ENCODE results near the gene CWC25. TPM values are rescaled to one million over a fixed set of nuclear protein-coding genes. Genes with fewer than 3 reads are reported as not detected.
A peak's percentile ranks its signal among the peaks of the same experiment; 100 is the strongest.

CWC25 gene
- total RNA-seq (2014; rRNA removed; shearing (Covaris generic)): 10.6 and 12.3 TPM in 2 replicates

DNA sequence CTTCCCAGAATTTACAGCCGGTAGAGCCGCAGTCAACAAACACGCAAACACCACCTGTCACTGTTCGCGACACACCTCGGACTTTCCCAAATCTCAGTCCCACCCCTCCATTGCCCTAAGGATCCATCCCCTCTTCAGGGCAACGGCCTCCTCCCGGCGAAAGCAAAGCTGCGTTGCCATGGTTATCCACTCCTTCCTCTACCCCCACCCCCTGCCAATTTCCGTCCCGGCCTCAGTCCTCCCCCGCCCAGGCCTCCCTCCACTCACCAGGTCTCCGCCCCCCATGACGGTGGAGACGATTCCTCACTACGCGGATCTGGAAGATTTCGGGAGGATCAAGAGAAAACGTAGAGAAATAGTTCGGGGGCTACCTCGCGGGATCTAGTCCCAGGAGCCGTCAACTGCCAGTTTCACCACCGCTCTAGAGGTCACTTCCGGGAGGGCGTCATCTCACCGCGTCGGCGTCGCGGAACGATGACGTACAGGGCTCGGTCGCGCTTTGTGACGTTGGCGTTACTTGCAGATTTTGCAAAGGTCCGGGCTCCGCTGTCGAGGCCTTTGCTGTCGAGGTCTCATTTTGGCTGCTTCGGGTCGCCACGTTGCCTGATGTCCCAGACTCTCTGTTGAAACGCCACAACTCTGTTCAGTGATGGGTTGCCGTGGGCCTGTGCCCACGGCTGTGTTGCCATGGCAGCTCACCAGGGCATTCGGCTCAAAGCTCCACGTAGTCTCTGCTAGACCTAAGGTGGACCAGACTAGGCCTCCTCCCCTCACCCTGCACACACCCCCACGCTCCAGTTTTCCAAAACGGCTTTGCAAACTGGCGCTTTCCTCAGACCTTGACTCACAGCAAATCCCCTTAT is at the start of gene CWC25:
Gene CWC25, minus strand, starts transcription at position 423 of the 863 bp plus-strand sequence. Its CDS starts 138 bp downstream, at position 285.
- no peaks in the 10 kb centered on the region for H3K27me3 ChIP-seq
- H3K36me3 ChIP-seq: peaks cover 6% of the 10 kb centered on the region; the same call in 1 of the 2 replicates
- peak within 1 kb of the TSS; percentile 75 for H3K4me3 ChIP-seq
- H3K9me3 ChIP-seq (replicated peaks): no peaks in the 10 kb centered on the region
- DNase-seq: peak; percentile 89 to 95
- H3K4me1 ChIP-seq: peaks cover 10% of the 10 kb centered on the region; the same call in 1 of the 2 replicates
- peak within 1 kb of the TSS; percentile 98 for H3K27ac ChIP-seq

DNA sequence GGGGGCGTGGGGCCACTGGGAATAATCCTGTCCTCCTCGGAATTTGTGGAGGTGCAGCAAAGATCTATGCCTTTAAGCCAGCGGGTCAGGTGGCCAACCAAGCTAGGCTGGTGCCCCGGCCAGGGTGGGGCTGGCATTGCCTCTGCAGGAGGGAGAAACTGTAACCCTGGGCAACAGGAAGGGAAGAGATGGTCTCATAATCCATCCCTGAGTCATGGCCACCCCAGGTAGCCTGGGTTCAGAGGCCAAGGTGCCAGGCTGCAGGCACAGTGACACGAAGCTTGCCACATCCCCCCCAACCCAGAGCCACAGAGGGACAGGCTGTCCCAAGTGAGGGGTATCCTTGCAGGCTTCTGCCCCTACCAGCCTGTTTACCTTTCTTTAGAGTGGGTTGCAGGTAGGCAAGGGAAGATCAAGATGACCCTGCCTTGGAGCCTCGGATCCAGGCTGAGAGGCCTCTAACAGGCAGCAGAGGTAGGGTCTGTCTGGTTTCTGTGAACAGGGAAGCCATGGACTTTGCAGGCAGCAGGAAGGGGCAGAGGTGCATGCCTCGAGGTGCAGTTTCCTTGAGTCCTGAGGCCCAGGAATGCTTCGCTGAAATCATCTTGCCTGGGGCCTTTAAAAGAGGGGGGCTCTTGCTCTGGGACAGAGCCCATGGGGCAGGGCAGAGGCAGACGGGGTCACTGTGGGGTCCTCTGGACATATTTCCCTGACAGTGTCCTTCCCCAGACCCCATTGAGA is 48.7 kb upstream of the CWC25 start:
- peaks cover 7% of the 10 kb centered on the region; the same call in 1 of the 2 replicates for H3K4me1 ChIP-seq
- no peaks in the 10 kb centered on the region for H3K27me3 ChIP-seq
- no peak overlapping the region for H3K27ac ChIP-seq
- no peak overlapping the region for H3K4me3 ChIP-seq
- no peaks in the 10 kb centered on the region for H3K9me3 ChIP-seq (replicated peaks)
- no peaks in the 10 kb centered on the region for H3K36me3 ChIP-seq
- no peak for DNase-seq

DNA sequence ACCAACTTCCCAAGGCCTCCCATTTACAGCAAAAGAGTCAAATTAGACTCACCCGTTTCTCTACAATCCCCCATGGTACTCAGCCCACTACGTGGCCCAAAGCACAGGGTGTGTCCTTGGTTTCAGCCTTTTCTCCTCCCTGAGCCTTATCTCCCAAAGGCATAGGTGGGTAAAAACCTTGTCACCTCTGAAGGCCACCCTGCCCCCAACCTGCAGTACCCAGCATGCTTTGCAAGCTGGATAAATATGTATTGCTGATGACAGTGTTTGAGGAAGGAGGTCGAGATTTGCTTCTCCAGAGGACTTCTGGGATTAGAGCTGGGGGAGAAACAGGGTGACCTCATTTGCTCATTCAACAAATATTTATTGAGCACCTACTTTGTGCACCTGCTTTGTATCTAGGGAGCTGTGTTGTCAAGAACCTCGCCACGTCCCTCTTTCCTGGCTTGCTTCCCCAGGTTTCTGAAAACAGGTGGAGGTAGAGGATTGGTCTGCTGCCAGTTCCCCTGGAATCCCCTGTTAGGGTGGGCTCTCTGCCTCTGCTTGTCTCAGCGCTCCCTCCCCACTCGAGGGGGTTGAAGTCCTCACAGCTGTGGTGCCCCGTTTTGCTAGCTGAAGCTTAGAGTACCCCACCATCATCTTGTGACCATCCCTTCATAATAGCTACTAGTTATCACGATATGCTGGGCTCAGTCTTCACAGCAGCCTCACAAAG is 47.7 kb upstream of the CWC25 start:
- no peak overlapping the region for H3K4me3 ChIP-seq
- no peaks in the 10 kb centered on the region for H3K27me3 ChIP-seq
- H3K4me1 ChIP-seq: peaks cover 7% of the 10 kb centered on the region; the same call in 1 of the 2 replicates
- no peak overlapping the region for H3K27ac ChIP-seq
- no peak for DNase-seq
- H3K36me3 ChIP-seq: no peaks in the 10 kb centered on the region
- no peaks in the 10 kb centered on the region for H3K9me3 ChIP-seq (replicated peaks)

DNA sequence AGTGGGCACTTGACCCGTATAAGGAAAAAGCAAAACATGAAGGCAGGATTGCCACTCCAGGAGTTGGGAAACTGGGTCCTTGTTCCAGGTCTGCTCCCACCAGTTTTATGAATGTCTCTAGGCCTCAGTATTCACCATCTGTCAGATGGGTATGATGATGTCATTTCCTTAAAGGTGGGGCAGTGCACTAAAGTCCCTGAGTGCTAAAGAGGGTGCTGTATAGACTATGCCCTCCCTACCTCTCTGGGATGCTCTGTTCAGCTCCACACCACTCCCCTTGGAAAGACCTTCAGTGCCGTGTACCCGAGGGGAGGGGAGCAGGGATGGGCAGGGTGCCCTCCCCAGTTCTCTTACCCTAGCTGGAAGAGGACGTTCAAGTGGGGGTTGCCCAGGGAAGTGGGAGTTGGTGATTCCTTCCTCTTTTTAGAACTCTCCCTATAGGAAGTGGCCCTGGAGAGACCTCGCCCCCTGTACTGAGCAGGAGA is 46.9 kb upstream of the CWC25 start:
- Histone ChIP-seq H3K4me1 (peaks cover 7% of the 10 kb centered on the region; the same call in 1 of the 2 replicates), H3K36me3 (no peaks in the 10 kb centered on the region)
- no peak for DNase-seq

DNA sequence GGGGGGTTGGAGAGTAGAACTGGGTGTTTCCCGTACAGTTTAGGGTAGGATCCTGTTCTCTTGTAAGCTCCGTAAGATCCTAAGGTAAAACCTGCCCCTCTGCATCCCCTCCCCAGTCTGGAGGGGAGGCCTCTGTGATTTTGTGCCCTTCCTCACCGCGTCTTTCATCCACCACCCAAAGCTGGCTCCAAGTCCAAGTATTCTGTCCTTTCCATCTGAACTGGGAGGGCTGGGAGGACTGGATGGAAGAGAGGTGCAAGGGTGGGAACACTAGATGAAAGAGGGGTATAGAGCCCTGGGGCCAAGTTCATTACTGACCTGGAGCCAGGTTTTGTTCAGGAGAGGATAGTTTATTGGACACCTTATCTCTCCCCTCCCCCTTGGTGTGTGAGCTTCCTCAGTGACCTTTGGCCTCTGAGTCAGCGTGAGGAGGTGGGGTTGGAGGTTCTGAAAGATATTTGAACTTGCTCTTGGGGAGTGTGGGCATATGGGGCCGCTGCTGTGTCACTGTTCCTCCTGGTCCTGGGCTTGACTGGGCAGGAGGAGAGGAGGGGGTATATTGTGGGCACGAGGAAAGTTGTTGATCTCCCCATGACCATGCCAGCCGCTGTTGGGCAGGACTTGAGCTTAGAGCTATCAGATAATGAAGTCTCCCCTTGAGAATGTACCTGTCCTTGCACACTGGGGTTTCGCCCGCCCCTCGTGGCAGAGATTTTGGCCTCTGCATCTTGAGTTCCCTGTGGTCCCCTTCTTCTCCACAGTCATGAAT is 46.3 kb upstream of the CWC25 start:
- Histone ChIP-seq H3K36me3 (no peaks in the 10 kb centered on the region), H3K9me3 (replicated peaks) (no peaks in the 10 kb centered on the region), H3K27ac (peak overlapping the region; percentile 36; the same call in 1 of the 2 replicates), H3K4me1 (peaks cover 7% of the 10 kb centered on the region; the same call in 1 of the 2 replicates), H3K4me3 (peak overlapping the region; percentile 86), H3K27me3 (no peaks in the 10 kb centered on the region)
- peak; percentile 50 to 56 for DNase-seq

More for the DNA sequence above, 46.9 kb upstream of the CWC25 start:
- Histone ChIP-seq H3K9me3 (replicated peaks) (no peaks in the 10 kb centered on the region), H3K27ac (no peak overlapping the region), H3K27me3 (no peaks in the 10 kb centered on the region), H3K4me3 (no peak overlapping the region)

DNA sequence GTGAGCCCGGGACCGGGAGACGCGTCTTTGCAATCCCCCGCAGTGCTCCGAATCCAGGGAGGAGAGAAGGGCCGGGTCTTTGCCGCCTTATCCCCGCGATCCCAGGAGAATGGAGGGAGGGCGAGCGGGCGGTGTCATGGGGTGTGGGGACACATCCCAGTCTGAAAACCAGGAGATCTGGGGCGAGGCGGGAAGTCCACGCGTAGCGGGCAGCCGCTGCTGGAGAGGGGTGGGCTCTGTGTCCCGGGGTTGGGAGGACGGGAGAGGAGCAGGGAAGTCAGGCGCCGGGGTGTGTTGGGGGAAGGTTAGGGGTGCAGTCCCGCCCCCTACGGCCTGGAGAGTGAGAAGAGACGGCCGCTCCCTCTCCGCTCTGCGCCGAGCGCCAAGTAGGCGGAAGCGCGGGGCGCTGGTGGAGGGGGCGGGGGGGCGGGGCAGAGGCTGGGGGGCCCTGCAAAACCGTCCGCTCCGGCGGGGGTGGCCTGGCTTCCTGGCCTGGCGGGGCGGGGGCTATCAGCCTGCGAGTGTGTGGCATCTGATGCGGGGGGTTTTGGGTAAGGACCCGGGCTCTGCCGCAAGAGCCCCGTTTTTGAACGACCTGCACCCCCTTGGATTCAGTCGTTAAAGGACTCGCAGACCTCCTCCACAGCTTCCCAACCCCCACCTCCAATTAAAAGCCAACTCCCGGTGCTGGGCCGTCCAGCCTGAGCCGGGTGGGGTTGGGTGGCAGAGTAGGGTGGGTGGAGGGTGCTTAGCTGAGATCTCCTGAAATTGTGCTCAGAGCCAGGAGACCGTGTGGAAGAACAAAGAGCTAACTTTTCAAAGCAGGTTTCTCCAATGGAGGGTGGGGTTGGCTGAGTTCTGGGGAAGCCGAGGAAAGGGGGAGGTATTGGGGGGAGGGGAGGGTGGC is 45.4 kb upstream of the CWC25 start:
- no peaks in the 10 kb centered on the region for H3K27me3 ChIP-seq
- peak overlapping the region; percentile 86 for H3K4me3 ChIP-seq
- DNase-seq: peak; percentile 73 to 77
- no peaks in the 10 kb centered on the region for H3K36me3 ChIP-seq
- peaks cover 7% of the 10 kb centered on the region; the same call in 1 of the 2 replicates for H3K4me1 ChIP-seq
- H3K27ac ChIP-seq: peak overlapping the region; percentile 56
- no peaks in the 10 kb centered on the region for H3K9me3 ChIP-seq (replicated peaks)

DNA sequence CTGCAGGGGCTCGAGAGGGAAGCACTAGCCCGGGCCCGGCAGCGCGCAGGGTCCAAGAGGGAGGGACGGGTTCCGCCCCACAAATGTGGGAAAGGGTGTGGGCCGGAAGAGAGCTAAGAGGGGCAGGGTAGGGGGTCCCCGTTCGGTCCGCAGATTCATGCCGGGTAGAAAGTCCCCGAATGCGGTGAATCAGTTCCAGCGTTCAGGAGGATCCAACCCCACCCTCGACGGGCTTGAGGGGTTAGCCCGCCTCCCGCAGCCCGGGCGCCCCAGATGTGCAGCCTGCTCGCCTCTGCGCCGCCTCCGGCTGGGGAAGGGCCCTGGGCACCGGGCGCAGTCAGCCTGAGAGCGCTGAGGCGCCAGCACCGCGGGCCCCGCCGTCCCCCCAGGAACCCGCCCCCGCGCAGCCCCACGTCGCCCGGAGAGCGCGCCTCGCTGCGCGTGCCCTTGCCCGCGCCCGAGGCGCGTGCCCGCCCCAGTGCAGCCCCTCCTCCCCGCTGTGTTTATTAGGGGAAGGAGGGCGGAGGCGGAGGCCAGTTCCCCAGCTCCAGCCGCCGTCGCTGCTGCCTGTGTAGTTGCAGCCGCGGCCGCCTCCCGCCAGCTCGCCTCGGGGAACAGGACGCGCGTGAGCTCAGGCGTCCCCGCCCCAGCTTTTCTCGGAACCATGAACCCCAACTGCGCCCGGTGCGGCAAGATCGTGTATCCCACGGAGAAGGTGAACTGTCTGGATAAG is 44.6 kb upstream of the CWC25 start, which contains the start of gene LASP1:
Gene LASP1, plus strand, starts transcription at position 533 of the 733 bp plus-strand sequence. Its CDS starts 132 bp downstream, at position 665.
- peak within 1 kb of the TSS; percentile 76 for H3K27ac ChIP-seq
- H3K4me1 ChIP-seq: peaks cover 7% of the 10 kb centered on the region; the same call in 1 of the 2 replicates
- DNase-seq: peak; percentile 87 to 90
- H3K9me3 ChIP-seq (replicated peaks): no peaks in the 10 kb centered on the region
- H3K4me3 ChIP-seq: peak within 1 kb of the TSS; percentile 86
- H3K27me3 ChIP-seq: no peaks in the 10 kb centered on the region
- H3K36me3 ChIP-seq: no peaks in the 10 kb centered on the region

DNA sequence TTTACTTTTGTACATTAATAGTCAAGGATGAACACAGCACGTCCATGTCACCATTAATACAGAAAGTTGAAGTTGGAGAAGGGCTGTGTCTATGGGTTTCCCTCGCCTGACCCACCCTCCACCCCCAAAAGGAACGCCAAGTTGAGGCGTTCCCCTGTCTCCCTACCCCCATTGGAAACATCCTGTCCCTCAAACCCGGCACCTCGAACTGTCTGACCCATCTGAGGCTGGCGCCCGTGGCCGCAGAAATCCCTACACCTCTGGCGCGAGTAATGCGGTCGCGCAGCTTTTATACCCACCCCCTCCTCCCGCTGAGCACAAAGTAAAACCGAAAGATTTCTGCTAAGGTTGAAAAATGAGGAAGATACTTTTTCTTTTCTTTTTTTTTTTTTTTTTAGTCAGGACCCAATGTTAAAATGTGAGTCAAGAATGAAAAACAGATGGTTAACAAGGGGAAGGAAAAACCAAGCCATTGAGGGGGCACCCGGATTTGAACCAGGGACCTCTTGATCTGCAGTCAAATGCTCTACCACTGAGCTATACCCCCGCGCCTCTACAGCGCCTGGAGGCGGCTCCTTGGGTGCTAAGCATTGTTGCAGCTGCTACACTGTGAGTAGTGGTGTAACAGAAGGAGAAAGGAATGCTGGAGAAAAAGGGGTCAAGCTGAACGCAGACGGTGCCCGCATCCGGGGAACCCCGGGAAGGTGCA is 43.9 kb upstream of the CWC25 start:
- peak overlapping the region; percentile 76 for H3K27ac ChIP-seq
- peaks cover 7% of the 10 kb centered on the region; the same call in 1 of the 2 replicates for H3K4me1 ChIP-seq
- DNase-seq: peak; percentile 86 to 94
- no peaks in the 10 kb centered on the region for H3K36me3 ChIP-seq
- H3K4me3 ChIP-seq: peak overlapping the region; percentile 86
- H3K9me3 ChIP-seq (replicated peaks): no peaks in the 10 kb centered on the region
- H3K27me3 ChIP-seq: no peaks in the 10 kb centered on the region

DNA sequence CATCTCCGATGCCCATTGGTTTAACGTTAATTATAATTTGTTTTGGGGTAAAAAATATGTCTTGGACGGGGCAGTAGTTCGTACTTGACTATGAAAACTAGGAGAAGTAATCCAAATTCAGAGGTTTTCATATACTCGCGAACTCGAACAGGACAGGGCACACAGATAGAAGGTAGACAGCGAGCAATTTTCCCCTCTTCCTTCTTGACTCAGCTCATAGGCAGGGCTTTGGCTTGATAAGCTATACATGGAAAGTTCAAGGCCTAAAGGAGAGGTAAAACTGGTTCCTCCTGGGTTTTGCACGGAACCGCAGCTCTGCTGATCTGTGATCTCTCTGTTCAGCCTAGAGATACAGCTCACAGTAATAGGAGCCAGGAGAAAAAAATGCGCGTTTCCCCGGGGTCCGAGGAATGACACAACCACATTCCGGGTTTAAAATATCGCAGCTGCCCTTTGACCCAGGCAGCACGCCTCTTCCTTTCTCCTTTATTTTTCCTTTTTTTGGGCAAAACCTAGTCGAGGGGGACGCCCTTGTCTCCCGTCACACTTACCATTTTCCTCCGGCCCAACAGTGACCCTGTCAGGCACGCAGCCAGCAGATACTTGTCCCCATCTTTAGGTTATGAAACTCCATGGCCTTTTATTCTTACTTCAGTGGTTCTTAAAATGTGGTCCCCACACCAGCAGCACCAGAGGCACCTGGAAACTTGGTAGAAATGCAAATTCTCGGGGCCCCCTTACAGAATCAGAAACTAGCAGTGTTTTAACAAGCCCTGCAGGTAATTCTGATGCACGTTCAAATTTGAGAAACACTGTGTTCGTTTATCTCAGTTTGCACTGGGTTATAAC is 43.1 kb upstream of the CWC25 start:
- peak overlapping the region; percentile 86 for H3K4me3 ChIP-seq
- DNase-seq: peak; percentile 57 to 64
- H3K4me1 ChIP-seq: peaks cover 9% of the 10 kb centered on the region; the same call in 1 of the 2 replicates

DNA sequence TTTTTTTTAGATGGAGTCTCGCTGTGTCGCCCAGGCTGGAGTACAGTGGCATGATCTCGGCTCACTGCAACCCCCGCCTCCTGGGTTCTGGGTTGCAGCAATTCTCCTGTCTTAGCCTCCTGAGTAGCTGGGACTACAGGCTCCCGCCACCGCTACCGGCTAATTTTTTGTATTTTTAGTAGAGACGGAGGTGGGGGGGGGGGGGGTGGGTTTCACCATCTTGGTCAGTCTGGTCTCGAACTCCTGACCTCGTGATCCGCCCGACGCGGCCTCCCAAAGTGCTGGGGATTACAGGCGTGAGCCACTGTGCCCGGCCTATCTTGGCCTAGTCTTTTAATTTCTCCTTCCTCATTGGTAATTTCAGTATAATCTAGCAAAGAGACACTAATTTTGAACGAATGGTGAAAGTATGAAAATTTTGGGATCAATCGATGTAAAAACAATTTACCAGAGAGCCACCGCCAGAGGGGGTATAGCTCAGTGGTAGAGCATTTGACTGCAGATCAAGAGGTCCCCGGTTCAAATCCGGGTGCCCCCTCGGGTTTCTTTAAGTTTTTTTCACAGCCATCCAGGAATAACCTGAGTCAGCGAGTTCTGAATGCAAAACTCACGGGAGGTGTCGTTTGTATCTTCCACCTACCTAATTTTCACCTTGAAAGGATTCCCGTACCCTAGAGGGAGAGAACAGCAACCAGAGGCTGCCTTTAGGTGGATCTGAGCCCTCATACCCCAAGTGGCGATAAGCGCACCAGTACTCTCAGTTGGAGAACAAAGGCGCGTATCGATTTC is 42.3 kb upstream of the CWC25 start:
- Histone ChIP-seq H3K4me3 (peak overlapping the region; percentile 86), H3K9me3 (replicated peaks) (no peaks in the 10 kb centered on the region), H3K27me3 (no peaks in the 10 kb centered on the region), H3K4me1 (peaks cover 9% of the 10 kb centered on the region; the same call in 1 of the 2 replicates), H3K36me3 (no peaks in the 10 kb centered on the region), H3K27ac (peak overlapping the region; percentile 21; the same call in 1 of the 2 replicates)
- DNase-seq: peak; percentile 72 to 86

More for the DNA sequence above, 43.1 kb upstream of the CWC25 start:
- Histone ChIP-seq H3K36me3 (no peaks in the 10 kb centered on the region), H3K27ac (peak overlapping the region; percentile 21; the same call in 1 of the 2 replicates), H3K27me3 (no peaks in the 10 kb centered on the region), H3K9me3 (replicated peaks) (no peaks in the 10 kb centered on the region)

Measured in SJCRH30 (cell line).